HG02973 (cell line): ENCODE data around the gene STAG3.
"Not testable (repeated sequence)": the region's sequence is repeated elsewhere in the genome, so short reads cannot be mapped to it uniquely, and the experiment has no call there.

Source experiments
- ATAC-seq: cut with Tn5 transposase; IDR thresholded peaks from one replicate; pipeline ENCODE4 v1.9.1; 2021; ENCODE audit warnings: moderate library complexity; ENCODE audit not compliant: unreplicated experiment

Gene STAG3

DNA sequence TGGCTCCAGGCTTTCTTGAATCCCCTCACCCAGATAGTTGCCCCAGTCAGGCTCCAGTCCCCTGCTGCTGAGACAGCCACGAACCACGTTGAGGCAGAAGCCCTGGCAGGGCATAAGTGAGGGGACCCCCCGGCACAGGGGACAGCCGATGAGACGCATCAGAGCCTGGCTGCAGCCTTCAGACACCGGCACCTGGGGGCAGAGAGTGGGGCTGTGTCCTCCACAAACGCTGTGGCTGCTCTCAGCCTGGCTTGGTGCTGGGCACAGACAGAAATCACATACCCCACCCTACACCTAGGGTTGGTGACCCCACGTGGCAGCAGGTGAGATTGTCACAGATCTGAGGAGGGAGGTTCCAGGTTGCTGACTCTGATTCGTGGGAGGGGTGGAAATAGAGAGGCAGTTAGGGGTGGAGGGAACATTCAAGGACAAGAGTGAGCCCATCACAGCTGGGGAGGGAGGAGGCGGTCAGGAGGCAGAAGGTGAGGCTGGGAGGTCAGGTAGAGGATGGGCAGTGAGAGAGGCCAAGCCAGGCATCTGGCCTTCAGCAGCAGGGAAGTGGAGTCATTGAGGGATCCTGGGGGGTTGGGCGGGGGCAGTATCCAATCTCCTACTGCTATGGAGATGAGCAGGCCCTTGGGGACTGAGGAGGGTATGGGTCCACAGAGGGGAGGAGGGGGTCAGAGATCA is 3.8 kb upstream of the STAG3 start:
- no peak for ATAC-seq

GRCh38 chr7:100174582-100174981 is 3.1 kb upstream of the STAG3 start:
- ATAC-seq, result no peak

DNA sequence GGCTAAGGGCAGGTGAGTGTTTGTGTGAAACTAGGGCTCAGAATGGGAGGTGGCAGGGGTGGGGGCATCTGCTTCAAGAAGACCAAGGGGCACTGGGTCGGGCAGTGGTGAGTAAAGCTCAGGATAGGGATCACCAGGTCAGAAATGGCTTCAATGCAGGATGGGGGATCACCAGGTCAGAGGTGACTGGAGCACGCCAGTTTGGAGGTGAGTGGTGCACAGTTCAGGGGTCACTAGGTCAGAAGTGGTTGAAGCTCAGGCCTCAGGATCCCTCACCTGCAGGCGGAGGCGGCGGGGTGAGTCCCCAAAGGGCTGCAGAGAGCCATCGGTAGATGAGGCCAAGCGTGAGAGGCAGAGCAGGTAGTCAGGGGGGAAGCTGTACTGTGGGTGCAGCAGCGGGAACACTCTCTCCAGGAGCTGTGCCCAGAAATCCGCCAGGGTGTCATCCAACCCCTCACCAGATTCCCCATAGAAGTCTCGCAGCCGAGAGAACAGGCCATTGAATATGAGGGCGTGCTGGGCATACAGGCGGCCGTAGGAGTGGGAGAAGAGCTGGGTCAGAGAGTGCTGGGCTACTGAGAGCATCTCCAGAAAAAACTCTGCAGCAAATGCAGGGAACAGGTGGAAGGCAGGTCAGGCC is 2.3 kb upstream of the STAG3 start:
- ATAC-seq, result no peak

DNA sequence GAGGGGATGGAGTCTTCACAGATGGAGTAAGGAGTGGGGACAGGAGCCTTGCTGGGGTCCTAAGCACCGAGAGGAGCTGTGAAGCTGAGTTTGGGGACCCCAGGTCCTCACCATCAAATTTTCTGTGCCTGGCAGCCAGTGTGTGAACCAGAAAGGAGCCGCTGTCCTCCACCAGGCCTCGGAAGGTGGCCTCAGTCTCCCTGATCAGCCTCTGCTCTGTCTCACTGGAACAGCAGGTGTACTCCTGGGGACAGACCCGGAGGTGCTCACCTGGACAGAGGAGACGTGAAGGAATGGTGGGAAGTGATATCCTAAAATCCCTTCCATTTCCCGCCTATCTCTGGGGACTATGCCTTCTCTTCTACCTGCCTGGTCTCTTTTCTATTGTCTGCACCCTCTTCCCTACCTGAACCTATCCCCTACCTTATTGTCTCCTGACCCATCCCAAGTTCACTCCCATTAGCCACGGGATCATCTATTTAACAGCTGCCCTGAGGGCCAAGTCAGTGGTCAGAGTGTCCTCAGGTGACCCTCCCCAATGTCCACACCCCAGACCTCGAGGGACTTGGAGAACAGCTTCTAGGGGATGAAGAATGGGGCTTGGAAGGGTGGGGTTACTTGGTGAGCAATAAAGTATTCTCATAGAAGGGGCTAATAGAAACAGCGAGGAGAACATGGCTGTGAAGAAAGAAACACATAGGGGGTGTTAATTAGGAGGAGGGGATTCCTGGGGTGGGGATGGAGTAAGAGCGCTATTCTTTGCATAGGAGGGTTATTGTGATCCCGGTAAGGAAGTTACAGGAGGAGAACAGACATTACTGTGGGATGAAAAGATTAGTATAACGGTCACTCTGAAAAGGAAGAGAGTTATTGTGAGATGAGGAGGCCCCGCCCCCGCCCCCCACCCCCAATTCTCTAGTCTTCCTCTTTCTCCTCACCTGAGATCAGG is 1.3 kb upstream of the STAG3 start:
- ATAC-seq, result no peak

DNA sequence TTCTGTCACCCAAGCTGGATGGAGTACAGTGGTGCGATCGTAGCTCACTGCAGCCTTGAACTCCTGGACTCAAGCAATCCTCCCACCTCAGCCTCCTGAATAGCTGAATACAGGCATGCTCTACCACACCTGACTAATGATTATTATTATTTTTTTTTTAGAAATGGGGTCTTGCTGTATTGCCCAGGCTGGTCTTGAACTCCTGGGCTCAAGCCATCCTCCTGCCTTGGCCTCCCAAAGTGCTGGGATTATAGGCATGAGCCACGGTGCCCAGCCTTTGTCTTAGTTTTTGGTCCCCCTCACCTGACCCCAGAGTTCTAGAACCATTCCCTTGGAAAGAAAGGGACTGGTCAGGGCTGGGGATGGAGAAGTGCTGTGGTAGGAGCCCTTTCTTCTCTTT is 2.4 kb downstream of the STAG3 start:
- not testable (repeated sequence) for ATAC-seq

- ATAC-seq, result not testable (repeated sequence)
Observed at GRCh38 chr7:100182616-100183015, 4.9 kb downstream of the STAG3 start.

DNA sequence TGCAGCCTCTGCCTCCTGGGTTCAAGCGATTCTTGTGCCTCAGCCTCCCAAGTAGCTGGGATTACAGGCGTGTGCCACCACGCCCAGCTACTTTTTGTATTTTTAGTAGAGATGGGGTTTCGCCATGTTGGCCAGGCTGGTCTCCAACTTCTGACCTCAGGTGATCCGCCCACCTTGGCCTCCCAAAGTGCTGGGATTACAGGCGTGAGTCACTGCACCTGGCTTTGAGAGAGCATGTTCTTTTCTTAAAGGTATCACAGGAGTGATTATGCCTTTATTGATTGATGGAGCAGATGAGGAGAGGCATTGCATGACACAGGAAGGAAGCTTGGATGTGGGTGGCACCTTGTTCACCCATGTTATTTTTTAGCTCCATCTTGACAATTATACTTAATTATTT is 5.4 kb downstream of the STAG3 start:
- not testable (repeated sequence) for ATAC-seq

DNA sequence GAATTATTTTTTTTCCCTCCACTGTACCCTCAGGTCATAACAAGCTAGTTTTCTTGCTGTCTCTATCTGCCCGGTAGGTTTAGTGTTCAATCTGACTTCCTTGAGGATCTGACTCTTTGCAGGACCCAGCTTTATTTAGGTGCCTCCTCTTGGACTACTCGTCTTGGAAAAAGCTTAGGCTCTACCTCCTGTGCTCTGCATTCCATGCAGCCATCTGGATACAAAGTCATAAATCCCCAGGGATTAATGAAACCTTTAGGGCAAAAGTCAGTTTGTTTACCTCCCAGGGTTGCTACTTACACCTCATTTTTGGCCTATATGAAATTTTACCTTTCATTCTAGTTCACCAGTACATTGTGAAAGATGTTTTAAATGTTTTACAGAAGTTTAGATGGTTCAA is 8.0 kb downstream of the STAG3 start:
- no peak for ATAC-seq

DNA sequence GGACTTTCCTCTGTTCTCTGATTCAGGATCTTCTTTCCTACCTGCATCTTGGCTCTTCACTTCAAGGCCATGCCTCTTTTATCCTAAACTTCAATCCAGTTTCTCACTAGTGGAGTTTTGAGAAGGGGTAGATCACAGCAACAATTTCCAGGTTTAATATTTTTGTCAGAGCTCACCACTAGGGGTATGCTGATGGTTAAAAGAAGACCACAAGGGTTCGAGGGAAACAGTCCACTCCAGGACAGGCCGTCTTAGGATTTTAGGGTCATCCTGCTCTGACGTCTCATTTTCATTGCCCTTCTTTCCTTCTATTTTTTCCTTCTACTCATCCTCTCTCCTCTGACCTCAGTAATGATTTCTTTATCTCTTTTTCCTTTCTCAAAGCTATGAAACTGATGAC is 11.3 kb downstream of the STAG3 start:
- no peak for ATAC-seq

DNA sequence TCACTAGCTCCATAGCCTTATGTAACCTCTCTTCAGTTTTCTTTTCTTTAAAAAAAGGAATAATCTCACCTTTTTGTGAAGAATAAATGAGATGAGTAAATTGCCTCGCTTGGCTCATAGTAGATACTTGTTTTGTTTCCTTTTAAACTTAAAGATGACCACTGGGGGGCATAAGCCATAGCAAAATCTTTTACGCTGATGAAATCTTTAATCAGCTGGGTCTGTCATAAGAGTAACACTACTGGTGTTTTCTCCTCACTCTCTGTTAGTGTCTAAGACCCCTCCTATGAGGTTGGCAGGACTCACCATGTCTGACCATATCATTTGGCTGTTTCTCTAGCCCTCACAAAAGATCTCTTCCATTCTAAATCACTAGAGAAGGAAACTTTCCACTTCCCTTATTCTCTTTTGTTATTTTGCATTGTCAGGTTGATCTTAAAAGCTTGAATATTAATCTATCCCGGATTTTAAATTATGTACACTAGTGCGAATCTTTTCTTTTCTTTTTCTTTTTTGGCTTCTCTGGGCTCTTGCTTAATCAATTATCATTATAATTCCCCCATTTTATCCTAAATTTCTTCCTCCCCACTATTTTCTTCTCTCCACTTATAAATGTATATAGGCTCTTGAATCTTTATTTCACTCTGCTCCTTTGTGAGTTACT is 12.5 kb downstream of the STAG3 start:
- peak; percentile 48 for ATAC-seq

GRCh38 chr7:100191775-100192174 is 14.1 kb downstream of the STAG3 start:
- no peak for ATAC-seq

GRCh38 chr7:100192281-100192862 is 14.7 kb downstream of the STAG3 start:
- ATAC-seq, result not testable (repeated sequence)

DNA sequence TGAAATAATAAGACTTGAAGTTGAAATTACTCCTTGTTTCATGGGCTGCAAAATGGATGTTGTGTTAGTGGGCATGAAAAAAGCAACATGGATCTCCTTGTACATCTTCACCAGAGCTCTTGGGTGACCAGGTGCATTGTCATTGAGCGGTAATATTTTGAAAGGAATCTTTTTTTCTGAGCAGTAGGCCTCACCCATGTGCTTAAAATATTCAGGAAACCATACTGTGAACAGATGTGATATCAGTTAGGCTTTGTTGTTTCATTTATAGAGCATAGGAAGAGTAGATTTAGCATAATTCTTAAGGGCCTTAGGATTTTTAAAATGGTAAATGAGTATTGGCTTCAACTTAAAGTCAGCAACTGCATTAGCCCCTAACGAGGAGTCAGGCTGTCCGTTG is 15.3 kb downstream of the STAG3 start:
- ATAC-seq, result no peak

DNA sequence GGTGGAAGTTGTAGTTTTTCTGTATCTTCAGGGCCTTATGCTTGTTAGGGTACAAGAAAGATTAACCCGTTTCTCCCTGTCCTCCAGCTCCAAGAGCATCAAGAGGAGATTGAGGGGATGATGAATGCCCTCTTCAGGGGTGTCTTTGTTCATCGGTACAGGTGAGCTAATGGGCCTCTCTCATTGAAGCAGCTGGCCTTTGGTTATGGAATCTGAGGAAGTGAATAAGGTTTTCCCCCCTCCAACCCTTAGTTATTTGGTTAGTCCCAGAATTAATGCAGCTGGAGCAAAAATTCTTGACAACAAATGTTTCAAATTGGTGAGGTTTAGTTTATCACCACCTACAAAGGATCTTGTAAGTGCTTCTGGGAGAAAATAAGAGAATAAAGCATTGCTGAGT is 17.5 kb downstream of the STAG3 start:
- ATAC-seq, result no peak

DNA sequence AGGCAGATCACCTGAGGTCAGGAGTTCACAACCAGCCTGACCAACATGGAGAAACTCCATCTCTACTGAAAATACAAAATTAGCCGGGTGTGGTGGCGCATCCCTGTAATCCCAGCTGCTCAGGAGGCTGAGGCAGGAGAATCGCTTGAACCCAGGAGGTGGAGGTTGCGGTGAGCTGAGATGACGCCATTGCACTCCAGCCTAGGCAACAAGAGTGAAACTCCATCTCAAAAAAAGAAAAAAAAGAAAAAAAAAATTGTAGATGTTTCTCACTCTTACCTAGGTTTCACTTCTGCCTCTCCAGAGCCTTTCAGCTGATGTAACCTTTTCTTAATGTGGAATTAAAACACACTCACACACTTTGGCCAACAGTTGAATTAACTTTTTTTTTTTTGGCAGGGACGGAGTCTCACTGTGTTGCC is 18.2 kb downstream of the STAG3 start:
- ATAC-seq, result not testable (repeated sequence)

DNA sequence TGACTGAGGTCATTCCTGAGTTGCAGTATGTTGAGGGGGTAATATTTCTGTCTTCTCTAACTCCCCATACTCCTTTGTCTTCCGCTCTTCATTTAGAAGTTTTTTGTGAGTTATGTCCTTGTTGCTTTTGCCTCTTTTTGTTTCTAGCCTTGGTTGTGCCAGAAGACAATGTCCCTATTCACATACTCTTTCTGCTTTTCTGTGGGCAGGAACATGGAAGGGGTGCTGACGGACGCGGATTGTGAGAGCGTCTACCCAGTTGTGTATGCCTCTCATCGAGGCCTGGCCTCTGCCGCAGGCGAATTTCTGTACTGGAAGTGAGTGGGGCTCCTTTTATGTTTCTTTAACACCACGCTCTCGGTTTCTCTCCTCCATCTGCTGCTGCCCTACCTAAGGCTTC is 20.5 kb downstream of the STAG3 start:
- no peak for ATAC-seq

GRCh38 chr7:100200693-100201092 is 23.0 kb downstream of the STAG3 start:
- no peak for ATAC-seq

DNA sequence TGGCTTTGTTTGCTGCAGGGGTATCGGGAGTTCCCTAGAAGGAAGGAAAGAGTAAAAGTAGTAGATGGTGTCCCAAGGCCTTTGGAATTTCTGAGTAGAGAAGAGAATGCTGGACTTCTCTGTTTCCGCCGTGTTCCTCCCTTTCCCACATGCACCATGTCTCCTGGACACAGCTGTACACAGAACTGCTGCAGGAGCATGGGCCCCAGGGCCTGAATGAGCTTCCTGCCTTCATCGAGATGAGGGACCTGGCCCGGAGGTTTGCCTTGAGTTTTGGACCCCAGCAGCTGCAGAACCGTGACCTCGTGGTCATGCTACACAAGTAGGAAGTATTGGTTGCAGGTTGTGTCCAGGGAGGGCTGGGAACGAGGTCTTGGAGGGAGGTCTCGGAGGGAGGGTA is 26.7 kb downstream of the STAG3 start:
- no peak for ATAC-seq

DNA sequence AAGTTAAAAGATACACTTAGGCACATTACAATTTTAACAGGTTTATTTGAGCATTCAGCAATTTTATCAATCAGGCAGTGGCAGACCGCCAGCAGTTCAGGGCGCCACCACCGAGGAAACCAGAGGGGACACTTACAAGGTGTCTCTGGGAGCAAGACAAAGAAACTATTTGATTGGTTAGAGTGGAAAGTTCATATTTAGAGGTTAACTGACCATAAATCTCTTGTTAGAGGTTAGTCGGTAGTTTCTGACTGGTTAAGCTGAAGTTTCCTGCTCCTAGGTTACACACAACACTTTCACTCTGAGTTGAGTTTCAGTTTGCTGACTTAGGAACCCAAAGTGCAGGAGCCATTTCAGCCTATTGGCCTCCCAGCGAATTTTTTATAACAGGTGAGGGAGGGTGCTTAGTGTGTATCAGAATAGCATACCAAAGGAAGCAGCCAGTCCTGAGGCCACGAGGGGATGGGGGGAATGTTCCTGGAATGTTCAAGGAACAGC is 31.2 kb downstream of the STAG3 start:
- peak; percentile 79 for ATAC-seq

DNA sequence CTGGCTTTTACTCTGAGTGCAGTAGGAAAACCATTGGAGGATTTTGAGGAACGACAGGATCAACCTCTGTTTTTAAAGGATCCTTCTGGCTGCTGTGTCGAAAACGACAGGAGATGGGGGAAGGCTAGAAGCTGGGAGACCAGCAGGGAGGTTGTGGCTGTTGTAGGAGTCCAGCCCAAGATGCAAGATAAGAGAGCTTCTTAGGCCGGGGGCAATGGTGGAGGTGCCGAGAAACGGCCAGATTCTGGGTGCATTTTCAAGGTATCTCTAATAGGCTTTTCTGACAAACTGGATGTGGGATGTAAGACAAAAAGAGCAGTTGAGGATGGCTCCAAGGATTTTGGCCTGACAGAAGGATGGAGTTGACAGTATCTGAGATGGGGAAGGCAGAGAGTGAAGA is 31.8 kb downstream of the STAG3 start:
- ATAC-seq, result no peak

DNA sequence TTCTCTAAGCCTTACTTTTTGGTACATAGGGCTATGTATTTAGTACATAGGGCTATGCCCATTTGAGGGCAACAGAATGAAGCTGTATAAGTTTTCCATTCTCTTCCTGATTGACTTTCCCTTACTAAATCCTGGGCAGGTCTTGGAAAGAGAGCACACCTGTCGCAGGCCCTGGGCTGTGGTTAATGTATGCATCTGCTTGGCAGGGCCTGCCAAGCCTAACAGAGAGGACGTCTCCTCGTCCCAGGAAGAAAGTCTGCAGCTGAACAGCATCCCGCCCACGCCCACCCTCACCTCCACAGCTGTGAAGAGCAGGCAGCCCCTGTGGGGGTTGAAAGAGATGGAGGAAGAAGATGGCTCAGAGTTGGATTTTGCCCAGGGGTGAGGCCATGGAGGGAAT is 33.1 kb downstream of the STAG3 start:
- ATAC-seq, result no peak
